HepG2 (cell line): Measurements from ENCODE around the gene ARFGEF3. TPM values are rescaled to one million over a fixed set of nuclear protein-coding genes. Genes with fewer than 3 reads are reported as not detected.

Source experiments
- HIC2 ChIP-seq: sonication (generic); formaldehyde crosslinking; IDR thresholded peaks from 2 replicates; pipeline ENCODE4 v1.9.0; 2022; ENCODE audit warnings: low read depth, missing genetic modification reagents
- HOXA5 ChIP-seq: sonication (generic); formaldehyde crosslinking; IDR thresholded peaks from 2 replicates; pipeline ENCODE4 v1.4.0; 2020; ENCODE audit warnings: missing genetic modification reagents
- IRX3 ChIP-seq: sonication (generic); formaldehyde crosslinking; IDR thresholded peaks from 2 replicates; pipeline ENCODE4 v1.8.1; 2023; ENCODE audit warnings: mild to moderate bottlenecking, low read depth, missing genetic modification reagents, borderline replicate concordance
- KDM2A ChIP-seq: sonication (generic); formaldehyde crosslinking; IDR thresholded peaks from 2 replicates; pipeline ENCODE4 v1.4.0; 2020; ENCODE audit warnings: low read depth, missing genetic modification reagents, borderline replicate concordance
- KDM5B ChIP-seq: sonication (generic); formaldehyde crosslinking; IDR thresholded peaks from 2 replicates; pipeline ENCODE4 v1.4.0; 2020; ENCODE audit warnings: missing genetic modification reagents, mild to moderate bottlenecking, borderline replicate concordance
- MAFK ChIP-seq, 2 experiments: IDR thresholded peaks in 1 of 2; conservative IDR thresholded peaks in 1 of 2; 2 replicates each; pipeline ENCODE4 v1.6.1; 2011; ENCODE audit warnings: improper control_type of control experiment in 2 of 2, low read length in 2 of 2
- RFX1 ChIP-seq: fragments of 450-650 bp; IDR thresholded peaks from 2 replicates; pipeline ENCODE4 v1.6.1; 2017
- RORA ChIP-seq: sonication (generic); formaldehyde crosslinking; IDR thresholded peaks from 2 replicates; pipeline ENCODE4 v1.5.0; 2020; ENCODE audit warnings: mild to moderate bottlenecking, missing genetic modification reagents, moderate library complexity
- SRSF4 ChIP-seq: fragments of 200-400 bp; formaldehyde crosslinking; IDR thresholded peaks from one replicate; pipeline ENCODE4 v1.6.1; 2018; ENCODE audit warnings: mild to moderate bottlenecking, low read depth, low read length, moderate library complexity; ENCODE audit not compliant: poor library complexity, severe bottlenecking
- ZBTB10 ChIP-seq: sonication (generic); formaldehyde crosslinking; IDR thresholded peaks from 2 replicates; pipeline ENCODE4 v1.4.0; 2020; ENCODE audit warnings: missing genetic modification reagents, borderline replicate concordance
- ZBTB40 ChIP-seq, 2 experiments: fragments of 450-650 bp in 1 of 2; sonication (generic) in 1 of 2; formaldehyde crosslinking in 1 of 2; IDR thresholded peaks; 2 replicates each; pipeline versions ENCODE4 v1.6.1 to v1.8.0; 2016 to 2022; ENCODE audit warnings: antibody characterized with exemption in 1 of 2, mild to moderate bottlenecking in 1 of 2, missing genetic modification reagents in 1 of 2
- ZNF10 ChIP-seq: sonication (generic); formaldehyde crosslinking; IDR thresholded peaks from 2 replicates; pipeline ENCODE4 v1.4.0; 2020; ENCODE audit warnings: mild to moderate bottlenecking, low read depth, missing genetic modification reagents, borderline replicate concordance
- ZNF570 ChIP-seq: sonication (generic); formaldehyde crosslinking; IDR thresholded peaks from 2 replicates; pipeline ENCODE4 v1.4.0; 2020; ENCODE audit warnings: mild to moderate bottlenecking, missing genetic modification reagents, borderline replicate concordance
- ZNF761 ChIP-seq: sonication (generic); formaldehyde crosslinking; conservative IDR thresholded peaks from 2 replicates; pipeline ENCODE4 v1.4.0; 2020; ENCODE audit warnings: mild to moderate bottlenecking, missing genetic modification reagents
- ZNF782 ChIP-seq: sonication (generic); formaldehyde crosslinking; IDR thresholded peaks from 2 replicates; pipeline ENCODE4 v1.4.0; 2020; ENCODE audit warnings: missing genetic modification reagents, mild to moderate bottlenecking, borderline replicate concordance
- ZSCAN21 ChIP-seq: sonication (generic); formaldehyde crosslinking; IDR thresholded peaks from 2 replicates; pipeline ENCODE4 v1.8.0; 2022; ENCODE audit warnings: mild to moderate bottlenecking, missing genetic modification reagents, moderate library complexity, borderline replicate concordance
- polyA plus RNA-seq, 8 experiments: library from polyadenylated mRNA; depleted of rRNA in 3 of 8; stranded (reverse) in 7 of 8; unstranded in 1 of 8; fragments of >200 nt; fragmentation: Illumina TruSeq in 4 of 8; extraction: Trizol in 4 of 8; gene quantifications; 2 replicates each; pipeline versions ENCODE4 v1.2.1 to v1.2.3, GENCODE V29; 2011 to 2016; ENCODE audit warnings: low read depth in 4 of 8, missing spikeins in 1 of 8, mixed read lengths in 1 of 8; ENCODE audit not compliant: insufficient read depth in 1 of 8
- total RNA-seq, 5 experiments: library from RNA; depleted of rRNA; stranded (reverse); fragments of >200 nt; fragmentation: Illumina TruSeq; extraction: Trizol; gene quantifications; 2 replicates each; pipeline ENCODE4 v1.2.3, GENCODE V29; 2016; ENCODE audit warnings: low read depth in 1 of 5

ARFGEF3 gene
- total and polyA plus RNA-seq, 2 of the 13 experiments (the other 11 are each of a cell fraction or from before 2014, with no cell fraction given) = 0.60 to 2.6 TPM

- TF ChIP-seq ZBTB40 (IDR thresholded peaks at IDR 0.05) = peak; percentile 59; the same call in 1 of the 2 replicates
- no peak for TF ChIP-seq ZBTB40 (CRISPR knock-in tag; IDR thresholded peaks at IDR 0.05)
- no peak for TF ChIP-seq ZNF10
- no peak for TF ChIP-seq RORA (CRISPR knock-in tag)
- no peak for TF ChIP-seq KDM5B (CRISPR knock-in tag)
- no peak for TF ChIP-seq ZNF761
- no peak for TF ChIP-seq ZNF782 (CRISPR knock-in tag)
- TF ChIP-seq HIC2 (CRISPR knock-in tag) = no peak
- no peak for TF ChIP-seq KDM2A (CRISPR knock-in tag)
- no peak for TF ChIP-seq ZBTB10 (CRISPR knock-in tag)
- no peak for TF ChIP-seq SRSF4
- peak; percentile 84 to 89 for TF ChIP-seq MAFK (conservative IDR thresholded peaks at IDR 0.05 in 1 of 2, IDR thresholded peaks at IDR 0.05 in 1 of 2; ENCODE audit: low read length in 2 of 2)
- no peak for TF ChIP-seq ZSCAN21
- no peak for TF ChIP-seq RFX1
- no peak for TF ChIP-seq IRX3 (CRISPR knock-in tag)
- TF ChIP-seq HOXA5 (CRISPR knock-in tag) = no peak
- no peak for TF ChIP-seq ZNF570 (CRISPR knock-in tag)
Observed at GRCh38 chr6:138300469-138300868, 138.7 kb downstream of the ARFGEF3 start (continued).
